ENCODE results near the gene PAGR1.

DNA sequence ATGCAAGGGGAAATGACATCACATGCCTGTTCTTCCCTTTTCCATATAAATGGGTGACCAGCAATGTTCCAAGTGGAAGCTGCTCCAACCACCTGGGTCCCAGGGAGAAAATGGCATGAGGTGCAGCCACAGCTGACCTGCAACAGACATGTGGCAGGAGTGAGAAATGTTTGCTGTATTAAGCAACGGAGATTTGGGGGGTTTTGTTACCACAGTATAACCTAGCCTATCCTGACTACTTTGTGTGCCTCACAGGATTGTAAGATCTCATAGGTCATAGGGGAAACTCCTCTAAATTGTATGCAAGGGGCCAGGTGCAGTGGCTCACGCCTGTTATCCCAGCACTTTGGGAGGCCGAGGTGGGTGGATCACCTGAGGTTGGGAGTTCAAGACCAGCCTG, 35.0 kb downstream of the PAGR1 start:
- TF ChIP-seq, protein P1, sequence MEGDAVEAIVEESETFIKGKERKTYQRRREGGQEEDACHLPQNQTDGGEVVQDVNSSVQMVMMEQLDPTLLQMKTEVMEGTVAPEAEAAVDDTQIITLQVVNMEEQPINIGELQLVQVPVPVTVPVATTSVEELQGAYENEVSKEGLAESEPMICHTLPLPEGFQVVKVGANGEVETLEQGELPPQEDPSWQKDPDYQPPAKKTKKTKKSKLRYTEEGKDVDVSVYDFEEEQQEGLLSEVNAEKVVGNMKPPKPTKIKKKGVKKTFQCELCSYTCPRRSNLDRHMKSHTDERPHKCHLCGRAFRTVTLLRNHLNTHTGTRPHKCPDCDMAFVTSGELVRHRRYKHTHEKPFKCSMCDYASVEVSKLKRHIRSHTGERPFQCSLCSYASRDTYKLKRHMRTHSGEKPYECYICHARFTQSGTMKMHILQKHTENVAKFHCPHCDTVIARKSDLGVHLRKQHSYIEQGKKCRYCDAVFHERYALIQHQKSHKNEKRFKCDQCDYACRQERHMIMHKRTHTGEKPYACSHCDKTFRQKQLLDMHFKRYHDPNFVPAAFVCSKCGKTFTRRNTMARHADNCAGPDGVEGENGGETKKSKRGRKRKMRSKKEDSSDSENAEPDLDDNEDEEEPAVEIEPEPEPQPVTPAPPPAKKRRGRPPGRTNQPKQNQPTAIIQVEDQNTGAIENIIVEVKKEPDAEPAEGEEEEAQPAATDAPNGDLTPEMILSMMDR (IDR thresholded peaks at IDR 0.05): no peak
- no peak for TF ChIP-seq EZH2 (IDR thresholded peaks at IDR 0.05; ENCODE audit: borderline replicate concordance, insufficient read depth, low read depth, low read length, poor library complexity, severe bottlenecking)
